Activated CD8-positive, alpha-beta memory T cell treated with anti-CD3 and anti-CD28 coated beads, Interleukin-2, amount 50 U/mL, for 4 hours (primary cell): Measurements from ENCODE around the gene F2R.
"Not testable (repeated sequence)": the region's sequence is repeated elsewhere in the genome, so short reads cannot be mapped to it uniquely, and the experiment has no call there.

Source experiments
- DNase-seq: peaks from one replicate; pipeline ENCODE4 v3.0.0-alpha.2; 2020

Gene F2R

GRCh38 chr5:76761118-76761517, 45.2 kb downstream of the F2R start:
- not testable (repeated sequence) for DNase-seq

- DNase-seq = no peak
Measured at GRCh38 chr5:76762484-76762883, 46.6 kb downstream of the F2R start.

- DNase-seq = no peak
Measured at GRCh38 chr5:76763136-76763535, 47.2 kb downstream of the F2R start.

GRCh38 chr5:76764374-76764773, 48.4 kb downstream of the F2R start:
- DNase-seq = no peak

GRCh38 chr5:76765249-76765648, 49.3 kb downstream of the F2R start:
- DNase-seq = no peak

- DNase-seq = no peak
Measured at GRCh38 chr5:76766746-76767145, 50.8 kb downstream of the F2R start.

- DNase-seq = not testable (repeated sequence)
Measured at GRCh38 chr5:76771041-76771440, 55.1 kb downstream of the F2R start.

- DNase-seq = no peak
Measured at GRCh38 chr5:76771705-76772405, 55.9 kb downstream of the F2R start.

- no peak for DNase-seq
Measured at GRCh38 chr5:76775921-76776320, 60.0 kb downstream of the F2R start.

GRCh38 chr5:76776391-76776790, 60.5 kb downstream of the F2R start:
- DNase-seq = no peak

GRCh38 chr5:76780616-76781015, 64.7 kb downstream of the F2R start:
- DNase-seq = not testable (repeated sequence)

GRCh38 chr5:76781775-76782174, 65.8 kb downstream of the F2R start:
- no peak for DNase-seq

GRCh38 chr5:76782444-76782843, 66.5 kb downstream of the F2R start:
- DNase-seq = no peak
